Transverse colon (tissue), 3 donors: ENCODE data around the gene CHRDL1.

Source experiments
- CTCF ChIP-seq, 5 experiments: fragments of 200-600 bp in 3 of 5; fragments of 450-650 bp in 2 of 5; sonication (generic) in 3 of 5; IDR thresholded peaks; 1 replicate in 2 of 5; 2 replicates in 3 of 5; pipeline ENCODE4 v1.5.1; 2016 to 2017; ENCODE audit warnings: antibody characterized with exemption in 5 of 5, inconsistent platforms in 3 of 5, mild to moderate bottlenecking in 2 of 5, moderate library complexity in 1 of 5
- POLR2A ChIP-seq: fragments of 450-650 bp; IDR thresholded peaks from one replicate; pipeline ENCODE4 v1.6.1; 2016; ENCODE audit warnings: antibody characterized with exemption, mild to moderate bottlenecking, moderate library complexity

- TF ChIP-seq POLR2A (no peak), CTCF (IDR thresholded peaks at IDR 0.05) (no peak)
These were observed 96.9 kb downstream of the CHRDL1 start for GRCh38 chrX:110698696-110699095.
